ENCODE measurements around the gene ADGRF3. TPM values are rescaled to one million over a fixed set of nuclear protein-coding genes. Genes with fewer than 3 reads are reported as not detected.

ADGRF3 gene
- total and polyA plus RNA-seq, 2 donors (not counting 1 experiment from before 2014, with no cell fraction given), result 0.47 to 1.00 TPM

GRCh38 chr2:26363958-26364357, 17.4 kb upstream of the ADGRF3 start:
- Histone ChIP-seq H3K9ac (ENCODE audit: low read length) (no peak overlapping the region), H3K9me3 (ENCODE audit: control extremely low read depth in 1 of 3, control insufficient read depth in 2 of 3, insufficient read depth in 1 of 3, low read length in 2 of 3) (no peaks in the 10 kb centered on the region), H4K20me1 (ENCODE audit: control insufficient read depth, insufficient read depth, low read length, poor library complexity, severe bottlenecking) (peaks cover 16% of the 10 kb centered on the region), H3K79me2 (ENCODE audit: control insufficient read depth, insufficient read depth, low read length) (peaks cover 37% of the 10 kb centered on the region), H2AFZ (ENCODE audit: insufficient read depth, low read depth, low read length, poor library complexity, severe bottlenecking) (no peak overlapping the region), H3K27ac (ENCODE audit: low read length in 2 of 2) (no peak overlapping the region), H3K27me3 (replicated peaks in 1 of 4; ENCODE audit: control extremely low read depth in 1 of 4, control insufficient read depth in 3 of 4, insufficient read depth in 4 of 4, low read length in 3 of 4) (no peaks in the 10 kb centered on the region), H3K4me3 (ENCODE audit: control extremely low read depth in 1 of 5, extremely low read depth in 1 of 5, insufficient read depth in 1 of 5, low read depth in 2 of 5, low read length in 4 of 5) (no peak overlapping the region), H3K36me3 (replicated peaks in 1 of 2; ENCODE audit: control extremely low read depth in 1 of 2, control insufficient read depth in 1 of 2, extremely low read depth in 1 of 2, insufficient read depth in 2 of 2, low read length in 1 of 2) (peaks cover 10 to 17% of the 10 kb centered on the region in 2 experiments), H3K4me1 (ENCODE audit: control insufficient read depth in 2 of 2, insufficient read depth in 2 of 2, low read length in 2 of 2) (no peaks in the 10 kb centered on the region), H3K4me2 (replicated peaks; ENCODE audit: low read depth, low read length, poor library complexity, severe bottlenecking) (no peak overlapping the region)
- ChIA-PET CTCF (interaction anchor here (1.3 kb wide), 1 partner anchor 18 kb away, joined by 4 read pairs; the partner anchor contains the start of gene SELENOI), POLR2A (interaction anchor here (0.9 kb wide), 1 partner anchor 17 kb away, joined by 3 read pairs; the partner anchor contains the start of gene ADGRF3)
- no peak for TF ChIP-seq EZH2 (IDR thresholded peaks at IDR 0.05; ENCODE audit: borderline replicate concordance, insufficient read depth, low read depth, low read length, poor library complexity, severe bottlenecking)
- TF ChIP-seq CTCF (IDR thresholded peaks at IDR 0.05), result no peak
- Mint-ChIP-seq H3K4me1 (peaks cover 6% of the 10 kb centered on the region), H3K9me3 (ENCODE audit: insufficient read depth) (no peaks in the 10 kb centered on the region), H3K4me3 (no peak overlapping the region), H3K27ac (no peak overlapping the region), H3K27me3 (no peaks in the 10 kb centered on the region)
- no CpG with 5 or more reads among the region's 3 CpGs for WGBS (ENCODE audit: insufficient coverage)
- intact Hi-C loops (cut with micrococcal nuclease), result no loop called here
- no peak for DNase-seq
- ATAC-seq (ENCODE audit: low read depth), result no peak

- 92% methylated on average over 2 of the region's 4 CpGs for WGBS (ENCODE audit: insufficient coverage)
- TF ChIP-seq EZH2 (IDR thresholded peaks at IDR 0.05; ENCODE audit: borderline replicate concordance, insufficient read depth, low read depth, low read length, poor library complexity, severe bottlenecking) (no peak), CTCF (IDR thresholded peaks at IDR 0.05) (no peak)
- H3K9me3 ChIP-seq (ENCODE audit: control extremely low read depth in 1 of 3, control insufficient read depth in 2 of 3, insufficient read depth in 1 of 3, low read length in 2 of 3), result no peaks in the 10 kb centered on the region
- H3K27me3 Mint-ChIP-seq, result no peaks in the 10 kb centered on the region
- no peaks in the 10 kb centered on the region for H3K9me3 Mint-ChIP-seq (ENCODE audit: insufficient read depth)
- intact Hi-C loops (cut with micrococcal nuclease), result no loop called here
- H3K27ac Mint-ChIP-seq, result no peak overlapping the region
- DNase-seq, result no peak
- H3K4me1 Mint-ChIP-seq, result peaks cover 6% of the 10 kb centered on the region
- no peak overlapping the region for H3K4me3 ChIP-seq (ENCODE audit: control extremely low read depth in 1 of 5, extremely low read depth in 1 of 5, insufficient read depth in 1 of 5, low read depth in 2 of 5, low read length in 4 of 5)
- no peak overlapping the region for H3K4me2 ChIP-seq (replicated peaks; ENCODE audit: low read depth, low read length, poor library complexity, severe bottlenecking)
- peaks cover 8 to 14% of the 10 kb centered on the region in 2 experiments for H3K36me3 ChIP-seq (replicated peaks in 1 of 2; ENCODE audit: control extremely low read depth in 1 of 2, control insufficient read depth in 1 of 2, extremely low read depth in 1 of 2, insufficient read depth in 2 of 2, low read length in 1 of 2)
- ATAC-seq (ENCODE audit: low read depth), result no peak
- no peaks in the 10 kb centered on the region for H3K27me3 ChIP-seq (replicated peaks in 1 of 4; ENCODE audit: control extremely low read depth in 1 of 4, control insufficient read depth in 3 of 4, insufficient read depth in 4 of 4, low read length in 3 of 4)
- POLR2A ChIA-PET, result interaction anchor here (0.5 to 0.9 kb wide), 2 partner anchors 17 to 410 kb away, joined by 3 read pairs; partner anchors contain the start of gene ADGRF3
- no peak overlapping the region for H3K9ac ChIP-seq (ENCODE audit: low read length)
- peaks cover 43% of the 10 kb centered on the region for H3K79me2 ChIP-seq (ENCODE audit: control insufficient read depth, insufficient read depth, low read length)
- H2AFZ ChIP-seq (ENCODE audit: insufficient read depth, low read depth, low read length, poor library complexity, severe bottlenecking), result no peak overlapping the region
- no peak overlapping the region for H3K27ac ChIP-seq (ENCODE audit: low read length in 2 of 2)
- H3K4me3 Mint-ChIP-seq, result no peak overlapping the region
- H3K4me1 ChIP-seq (ENCODE audit: control insufficient read depth in 2 of 2, insufficient read depth in 2 of 2, low read length in 2 of 2), result no peaks in the 10 kb centered on the region
- CTCF ChIA-PET, result interaction anchor here (1.3 kb wide), 1 partner anchor 17 kb away, joined by 4 read pairs; the partner anchor contains the start of gene SELENOI
- H4K20me1 ChIP-seq (ENCODE audit: control insufficient read depth, insufficient read depth, low read length, poor library complexity, severe bottlenecking), result peaks cover 22% of the 10 kb centered on the region
These were observed 16.7 kb upstream of the ADGRF3 start for GRCh38 chr2:26363323-26363722.
